Liver (tissue), 3 donors: Measurements from ENCODE around the gene CLN6.

ENCODE experiments used
- EGR1 ChIP-seq, 2 donors: IDR thresholded peaks; 2 replicates each; pipeline ENCODE4 v1.6.1; 2016 to 2018; ENCODE audit warnings: antibody characterized with exemption in 2 of 2, low read depth in 2 of 2
- GABPA ChIP-seq, 2 donors: IDR thresholded peaks in 1 of 2; conservative IDR thresholded peaks in 1 of 2; 2 replicates each; pipeline ENCODE4 v1.6.1; 2016; ENCODE audit warnings: antibody characterized with exemption in 2 of 2, mild to moderate bottlenecking in 1 of 2, moderate library complexity in 1 of 2
- HNF4G ChIP-seq: IDR thresholded peaks from 2 replicates; pipeline ENCODE4 v1.6.1; 2016; ENCODE audit warnings: antibody characterized with exemption
- MAX ChIP-seq: IDR thresholded peaks from 2 replicates; pipeline ENCODE4 v1.6.1; 2016; ENCODE audit warnings: antibody characterized with exemption
- RAD21 ChIP-seq, 2 donors: IDR thresholded peaks; 2 replicates each; pipeline ENCODE4 v1.6.1; 2016; ENCODE audit warnings: antibody characterized with exemption in 2 of 2, mild to moderate bottlenecking in 2 of 2
- TAF1 ChIP-seq: conservative IDR thresholded peaks from 2 replicates; pipeline ENCODE4 v1.6.1; 2016; ENCODE audit warnings: antibody characterized with exemption, mild to moderate bottlenecking
- TF ChIP-seq, protein P1 (sequence below): fragments of 150-350 bp; IDR thresholded peaks from 2 replicates; pipeline ENCODE4 v1.5.1; 2017; ENCODE audit warnings: improper control_type of control experiment, low read depth, low read length; ENCODE audit not compliant: missing input control
- TF ChIP-seq, protein P2 (sequence below): IDR thresholded peaks from 2 replicates; pipeline ENCODE4 v1.6.1; 2016; ENCODE audit warnings: antibody characterized with exemption
- TF ChIP-seq, protein P3 (sequence below): IDR thresholded peaks from 2 replicates; pipeline ENCODE4 v1.6.1; 2016; ENCODE audit warnings: antibody characterized with exemption, mild to moderate bottlenecking
- donor health status: healthy.
- donor health status: healthy.

GRCh38 chr15:68204776-68205557 lies 24.6 kb downstream of the CLN6 start, which contains the start of gene CALML4:
- TF ChIP-seq, protein P1, sequence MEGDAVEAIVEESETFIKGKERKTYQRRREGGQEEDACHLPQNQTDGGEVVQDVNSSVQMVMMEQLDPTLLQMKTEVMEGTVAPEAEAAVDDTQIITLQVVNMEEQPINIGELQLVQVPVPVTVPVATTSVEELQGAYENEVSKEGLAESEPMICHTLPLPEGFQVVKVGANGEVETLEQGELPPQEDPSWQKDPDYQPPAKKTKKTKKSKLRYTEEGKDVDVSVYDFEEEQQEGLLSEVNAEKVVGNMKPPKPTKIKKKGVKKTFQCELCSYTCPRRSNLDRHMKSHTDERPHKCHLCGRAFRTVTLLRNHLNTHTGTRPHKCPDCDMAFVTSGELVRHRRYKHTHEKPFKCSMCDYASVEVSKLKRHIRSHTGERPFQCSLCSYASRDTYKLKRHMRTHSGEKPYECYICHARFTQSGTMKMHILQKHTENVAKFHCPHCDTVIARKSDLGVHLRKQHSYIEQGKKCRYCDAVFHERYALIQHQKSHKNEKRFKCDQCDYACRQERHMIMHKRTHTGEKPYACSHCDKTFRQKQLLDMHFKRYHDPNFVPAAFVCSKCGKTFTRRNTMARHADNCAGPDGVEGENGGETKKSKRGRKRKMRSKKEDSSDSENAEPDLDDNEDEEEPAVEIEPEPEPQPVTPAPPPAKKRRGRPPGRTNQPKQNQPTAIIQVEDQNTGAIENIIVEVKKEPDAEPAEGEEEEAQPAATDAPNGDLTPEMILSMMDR: no peak
- TF ChIP-seq, protein P2, sequence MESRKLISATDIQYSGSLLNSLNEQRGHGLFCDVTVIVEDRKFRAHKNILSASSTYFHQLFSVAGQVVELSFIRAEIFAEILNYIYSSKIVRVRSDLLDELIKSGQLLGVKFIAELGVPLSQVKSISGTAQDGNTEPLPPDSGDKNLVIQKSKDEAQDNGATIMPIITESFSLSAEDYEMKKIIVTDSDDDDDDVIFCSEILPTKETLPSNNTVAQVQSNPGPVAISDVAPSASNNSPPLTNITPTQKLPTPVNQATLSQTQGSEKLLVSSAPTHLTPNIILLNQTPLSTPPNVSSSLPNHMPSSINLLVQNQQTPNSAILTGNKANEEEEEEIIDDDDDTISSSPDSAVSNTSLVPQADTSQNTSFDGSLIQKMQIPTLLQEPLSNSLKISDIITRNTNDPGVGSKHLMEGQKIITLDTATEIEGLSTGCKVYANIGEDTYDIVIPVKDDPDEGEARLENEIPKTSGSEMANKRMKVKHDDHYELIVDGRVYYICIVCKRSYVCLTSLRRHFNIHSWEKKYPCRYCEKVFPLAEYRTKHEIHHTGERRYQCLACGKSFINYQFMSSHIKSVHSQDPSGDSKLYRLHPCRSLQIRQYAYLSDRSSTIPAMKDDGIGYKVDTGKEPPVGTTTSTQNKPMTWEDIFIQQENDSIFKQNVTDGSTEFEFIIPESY: no peak
- TF ChIP-seq EGR1 (IDR thresholded peaks at IDR 0.05; ENCODE audit: low read depth in 2 of 2) (no peak), TAF1 (no peak), MAX (no peak), RAD21 (IDR thresholded peaks at IDR 0.05) (peak; percentile 23 to 45), HNF4G (peak; percentile 90), GABPA (IDR thresholded peaks at IDR 0.05 in 1 of 2, conservative IDR thresholded peaks at IDR 0.05 in 1 of 2) (no peak)
- TF ChIP-seq, protein P3, sequence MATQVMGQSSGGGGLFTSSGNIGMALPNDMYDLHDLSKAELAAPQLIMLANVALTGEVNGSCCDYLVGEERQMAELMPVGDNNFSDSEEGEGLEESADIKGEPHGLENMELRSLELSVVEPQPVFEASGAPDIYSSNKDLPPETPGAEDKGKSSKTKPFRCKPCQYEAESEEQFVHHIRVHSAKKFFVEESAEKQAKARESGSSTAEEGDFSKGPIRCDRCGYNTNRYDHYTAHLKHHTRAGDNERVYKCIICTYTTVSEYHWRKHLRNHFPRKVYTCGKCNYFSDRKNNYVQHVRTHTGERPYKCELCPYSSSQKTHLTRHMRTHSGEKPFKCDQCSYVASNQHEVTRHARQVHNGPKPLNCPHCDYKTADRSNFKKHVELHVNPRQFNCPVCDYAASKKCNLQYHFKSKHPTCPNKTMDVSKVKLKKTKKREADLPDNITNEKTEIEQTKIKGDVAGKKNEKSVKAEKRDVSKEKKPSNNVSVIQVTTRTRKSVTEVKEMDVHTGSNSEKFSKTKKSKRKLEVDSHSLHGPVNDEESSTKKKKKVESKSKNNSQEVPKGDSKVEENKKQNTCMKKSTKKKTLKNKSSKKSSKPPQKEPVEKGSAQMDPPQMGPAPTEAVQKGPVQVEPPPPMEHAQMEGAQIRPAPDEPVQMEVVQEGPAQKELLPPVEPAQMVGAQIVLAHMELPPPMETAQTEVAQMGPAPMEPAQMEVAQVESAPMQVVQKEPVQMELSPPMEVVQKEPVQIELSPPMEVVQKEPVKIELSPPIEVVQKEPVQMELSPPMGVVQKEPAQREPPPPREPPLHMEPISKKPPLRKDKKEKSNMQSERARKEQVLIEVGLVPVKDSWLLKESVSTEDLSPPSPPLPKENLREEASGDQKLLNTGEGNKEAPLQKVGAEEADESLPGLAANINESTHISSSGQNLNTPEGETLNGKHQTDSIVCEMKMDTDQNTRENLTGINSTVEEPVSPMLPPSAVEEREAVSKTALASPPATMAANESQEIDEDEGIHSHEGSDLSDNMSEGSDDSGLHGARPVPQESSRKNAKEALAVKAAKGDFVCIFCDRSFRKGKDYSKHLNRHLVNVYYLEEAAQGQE: peak; percentile 47
